Suprapubic skin (tissue), 4 donors: ENCODE measurements around the gene VWDE. TPM values are rescaled to one million over a fixed set of nuclear protein-coding genes. Genes with fewer than 3 reads are reported as not detected.

ENCODE experiments used
- DNase-seq, 2 donors: peaks; one replicate each; pipeline ENCODE4 v3.0.0-alpha.2; 2019; ENCODE audit warnings: low spot score in 2 of 2
- H3K27ac ChIP-seq: fragments of 200-600 bp; sonication (generic); one replicate; pipeline ENCODE4 v1.5.1; 2019
- H3K27me3 ChIP-seq: fragments of 200-600 bp; sonication (generic); one replicate; pipeline ENCODE4 v1.5.1; 2019
- H3K36me3 ChIP-seq: fragments of 200-600 bp; sonication (generic); one replicate; pipeline ENCODE4 v1.5.1; 2019
- H3K4me1 ChIP-seq: fragments of 200-600 bp; sonication (generic); one replicate; pipeline ENCODE4 v1.5.1; 2019
- H3K4me3 ChIP-seq: fragments of 200-600 bp; sonication (generic); one replicate; pipeline ENCODE4 v1.5.1; 2019; ENCODE audit warnings: mild to moderate bottlenecking
- H3K9me3 ChIP-seq: fragments of 200-600 bp; sonication (generic); one replicate; pipeline ENCODE4 v1.5.1; 2019
- CTCF ChIP-seq, 2 donors: fragments of 200-600 bp in 1 of 2; fragments of 450-650 bp in 1 of 2; sonication (generic) in 1 of 2; IDR thresholded peaks; one replicate each; pipeline ENCODE4 v1.5.1; 2016 to 2019; ENCODE audit warnings: antibody characterized with exemption in 2 of 2, mild to moderate bottlenecking in 1 of 2, moderate library complexity in 1 of 2
- EP300 ChIP-seq: sonication (generic); formaldehyde crosslinking; IDR thresholded peaks from one replicate; pipeline ENCODE4 v1.6.1; 2017; ENCODE audit warnings: antibody characterized with exemption
- POLR2A ChIP-seq, 2 donors: fragments of 450-650 bp; IDR thresholded peaks; one replicate each; pipeline ENCODE4 v1.6.1; 2017; ENCODE audit warnings: antibody characterized with exemption in 2 of 2, mild to moderate bottlenecking in 2 of 2, moderate library complexity in 2 of 2
- POLR2AphosphoS5 ChIP-seq, 3 donors: sonication (generic); formaldehyde crosslinking; IDR thresholded peaks; one replicate each; pipeline ENCODE4 v1.6.1; 2017; ENCODE audit warnings: antibody characterized with exemption in 3 of 3
- WGBS: methylation state at CpG from one replicate; pipeline ENCODE4 v1.1.5; 2018; 5-methylcytosine and 5-hydroxymethylcytosine counted together
- total RNA-seq, 4 donors: library from RNA; depleted of rRNA; stranded (reverse); fragments of >200 nt; gene quantifications; one replicate each; pipeline ENCODE4 v1.1.0, GENCODE V29; 2016

VWDE gene
- total RNA-seq, 4 donors from 2014 or later, result 0.26 to 2.6 (median 0.51) TPM; not detected in 1

GRCh38 chr7:12303062-12303461 is 100.6 kb downstream of the VWDE start:
- H3K9me3 ChIP-seq, result no peaks in the 10 kb centered on the region
- WGBS, result 53% methylated on average over 2 of the region's 2 CpGs
- TF ChIP-seq POLR2AphosphoS5 (IDR thresholded peaks at IDR 0.05) (no peak), CTCF (IDR thresholded peaks at IDR 0.05) (no peak), POLR2A (IDR thresholded peaks at IDR 0.05) (no peak), EP300 (no peak)
- no peak overlapping the region for H3K4me3 ChIP-seq
- H3K27ac ChIP-seq, result no peak overlapping the region
- no peaks in the 10 kb centered on the region for H3K4me1 ChIP-seq
- no peaks in the 10 kb centered on the region for H3K36me3 ChIP-seq
- H3K27me3 ChIP-seq, result no peaks in the 10 kb centered on the region
- DNase-seq, result no peak

- no peak overlapping the region for H3K4me3 ChIP-seq
- no peaks in the 10 kb centered on the region for H3K9me3 ChIP-seq
- TF ChIP-seq CTCF (IDR thresholded peaks at IDR 0.05), result no peak
- TF ChIP-seq POLR2A (IDR thresholded peaks at IDR 0.05), result no peak
- no peak for TF ChIP-seq POLR2AphosphoS5 (IDR thresholded peaks at IDR 0.05)
- no peak for TF ChIP-seq EP300
- no peaks in the 10 kb centered on the region for H3K27me3 ChIP-seq
- H3K36me3 ChIP-seq, result no peaks in the 10 kb centered on the region
- H3K4me1 ChIP-seq, result no peaks in the 10 kb centered on the region
- no peak overlapping the region for H3K27ac ChIP-seq
- DNase-seq, result no peak
- 83% methylated on average over 4 of the region's 4 CpGs for WGBS
Observed at GRCh38 chr7:12300415-12300814, 103.2 kb downstream of the VWDE start.

- Histone ChIP-seq H3K4me3 (no peak overlapping the region), H3K9me3 (no peaks in the 10 kb centered on the region), H3K27ac (no peak overlapping the region), H3K36me3 (no peaks in the 10 kb centered on the region), H3K4me1 (no peaks in the 10 kb centered on the region), H3K27me3 (no peaks in the 10 kb centered on the region)
- WGBS, result 89% methylated on average over 3 of the region's 3 CpGs
- DNase-seq, result no peak
- TF ChIP-seq POLR2AphosphoS5 (IDR thresholded peaks at IDR 0.05) (no peak), EP300 (no peak)
Observed at GRCh38 chr7:12299367-12299766, 104.3 kb downstream of the VWDE start.

GRCh38 chr7:12297283-12298108 is 106.2 kb downstream of the VWDE start:
- no peaks in the 10 kb centered on the region for H3K27me3 ChIP-seq
- H3K36me3 ChIP-seq, result no peaks in the 10 kb centered on the region
- no peak for TF ChIP-seq POLR2AphosphoS5 (IDR thresholded peaks at IDR 0.05)
- no peak for TF ChIP-seq EP300
- TF ChIP-seq CTCF (IDR thresholded peaks at IDR 0.05), result no peak
- H3K27ac ChIP-seq, result no peak overlapping the region
- no peaks in the 10 kb centered on the region for H3K9me3 ChIP-seq
- WGBS, result 61% methylated on average over 3 of the region's 3 CpGs
- no peaks in the 10 kb centered on the region for H3K4me1 ChIP-seq
- no peak overlapping the region for H3K4me3 ChIP-seq
- no peak for DNase-seq

- DNase-seq, result no peak
- TF ChIP-seq EP300 (no peak), POLR2AphosphoS5 (IDR thresholded peaks at IDR 0.05) (no peak), CTCF (IDR thresholded peaks at IDR 0.05) (no peak)
- Histone ChIP-seq H3K36me3 (no peaks in the 10 kb centered on the region), H3K27me3 (no peaks in the 10 kb centered on the region), H3K27ac (no peak overlapping the region), H3K4me3 (no peak overlapping the region), H3K4me1 (no peaks in the 10 kb centered on the region), H3K9me3 (no peaks in the 10 kb centered on the region)
- 93% methylated on average over 7 of the region's 7 CpGs for WGBS
Observed at GRCh38 chr7:12296051-12296570, 107.6 kb downstream of the VWDE start.
